ENCODE data around the gene ACACB. TPM values are rescaled to one million over a fixed set of nuclear protein-coding genes. Genes with fewer than 3 reads are reported as not detected.

Gene ACACB
- polyA plus RNA-seq, 2 of the 4 experiments (the other 2 are of a cell fraction), result 6.8 to 7.6 TPM

DNA sequence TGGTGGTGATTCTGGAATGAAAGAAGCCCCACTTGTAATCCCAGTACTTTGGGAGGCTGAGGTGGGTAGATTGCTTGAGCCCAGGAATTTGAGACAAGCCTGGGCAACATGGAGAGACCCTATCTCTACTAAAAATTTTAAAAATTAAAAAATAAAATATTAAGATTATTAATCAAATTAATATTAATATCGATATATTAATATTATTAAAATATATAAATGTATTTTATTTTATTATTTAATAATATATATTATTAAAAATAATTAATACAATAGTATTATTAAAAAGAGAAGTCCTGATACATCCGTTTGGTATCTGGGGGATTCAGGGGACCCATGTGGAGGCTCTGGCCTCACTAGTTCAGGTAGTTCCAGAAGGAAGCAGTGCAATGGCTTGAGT, 124.0 kb downstream of the ACACB start:
- DNase-seq (ENCODE audit: low read depth in 1 of 2, low spot score in 1 of 2) (no peak), ATAC-seq (no peak), FAIRE-seq (no peak)
- WGBS (ENCODE audit: missing lambda C conversion rate), result 86% methylated on average over 2 of the region's 2 CpGs
- H3K4me1 ChIP-seq, result no peaks in the 10 kb centered on the region
- no peaks in the 10 kb centered on the region for H3K9me3 ChIP-seq
- H3K4me3 ChIP-seq, result no peak overlapping the region
- ChIA-PET POLR2A (no interaction called here), CTCF (interaction anchor here (0.6 kb wide), 1 partner anchor 628 kb away, joined by 6 read pairs; no protein-coding TSS in a partner anchor)
- TF ChIP-seq SREBF2 (IDR thresholded peaks at IDR 0.05) (no peak), CBX8 (IDR thresholded peaks at IDR 0.05) (no peak), CHD2 (IDR thresholded peaks at IDR 0.05; ENCODE audit: low read length, partially characterized antibody) (no peak), MYC (IDR thresholded peaks at IDR 0.05; ENCODE audit: borderline replicate concordance, low read length) (no peak), KDM5A (IDR thresholded peaks at IDR 0.05) (no peak), HDAC2 (IDR thresholded peaks at IDR 0.05) (no peak), CHD4 (IDR thresholded peaks at IDR 0.05; ENCODE audit: borderline replicate concordance) (no peak)
- TF ChIP-seq, protein P1, sequence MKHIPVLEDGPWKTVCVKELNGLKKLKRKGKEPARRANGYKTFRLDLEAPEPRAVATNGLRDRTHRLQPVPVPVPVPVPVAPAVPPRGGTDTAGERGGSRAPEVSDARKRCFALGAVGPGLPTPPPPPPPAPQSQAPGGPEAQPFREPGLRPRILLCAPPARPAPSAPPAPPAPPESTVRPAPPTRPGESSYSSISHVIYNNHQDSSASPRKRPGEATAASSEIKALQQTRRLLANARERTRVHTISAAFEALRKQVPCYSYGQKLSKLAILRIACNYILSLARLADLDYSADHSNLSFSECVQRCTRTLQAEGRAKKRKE (CRISPR knock-in tag; IDR thresholded peaks at IDR 0.05; ENCODE audit: low read depth), result no peak
- TF ChIP-seq, protein P2, sequence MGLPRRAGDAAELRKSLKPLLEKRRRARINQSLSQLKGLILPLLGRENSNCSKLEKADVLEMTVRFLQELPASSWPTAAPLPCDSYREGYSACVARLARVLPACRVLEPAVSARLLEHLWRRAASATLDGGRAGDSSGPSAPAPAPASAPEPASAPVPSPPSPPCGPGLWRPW (IDR thresholded peaks at IDR 0.05), result no peak
- TF ChIP-seq, protein P3, sequence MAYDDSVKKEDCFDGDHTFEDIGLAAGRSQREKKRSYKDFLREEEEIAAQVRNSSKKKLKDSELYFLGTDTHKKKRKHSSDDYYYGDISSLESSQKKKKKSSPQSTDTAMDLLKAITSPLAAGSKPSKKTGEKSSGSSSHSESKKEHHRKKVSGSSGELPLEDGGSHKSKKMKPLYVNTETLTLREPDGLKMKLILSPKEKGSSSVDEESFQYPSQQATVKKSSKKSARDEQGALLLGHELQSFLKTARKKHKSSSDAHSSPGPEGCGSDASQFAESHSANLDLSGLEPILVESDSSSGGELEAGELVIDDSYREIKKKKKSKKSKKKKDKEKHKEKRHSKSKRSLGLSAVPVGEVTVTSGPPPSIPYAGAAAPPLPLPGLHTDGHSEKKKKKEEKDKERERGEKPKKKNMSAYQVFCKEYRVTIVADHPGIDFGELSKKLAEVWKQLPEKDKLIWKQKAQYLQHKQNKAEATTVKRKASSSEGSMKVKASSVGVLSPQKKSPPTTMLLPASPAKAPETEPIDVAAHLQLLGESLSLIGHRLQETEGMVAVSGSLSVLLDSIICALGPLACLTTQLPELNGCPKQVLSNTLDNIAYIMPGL (CRISPR knock-in tag; IDR thresholded peaks at IDR 0.05; ENCODE audit: borderline replicate concordance), result no peak
- H3K4me2 ChIP-seq, result no peak overlapping the region
- H3K27ac ChIP-seq, result no peak overlapping the region

DNA sequence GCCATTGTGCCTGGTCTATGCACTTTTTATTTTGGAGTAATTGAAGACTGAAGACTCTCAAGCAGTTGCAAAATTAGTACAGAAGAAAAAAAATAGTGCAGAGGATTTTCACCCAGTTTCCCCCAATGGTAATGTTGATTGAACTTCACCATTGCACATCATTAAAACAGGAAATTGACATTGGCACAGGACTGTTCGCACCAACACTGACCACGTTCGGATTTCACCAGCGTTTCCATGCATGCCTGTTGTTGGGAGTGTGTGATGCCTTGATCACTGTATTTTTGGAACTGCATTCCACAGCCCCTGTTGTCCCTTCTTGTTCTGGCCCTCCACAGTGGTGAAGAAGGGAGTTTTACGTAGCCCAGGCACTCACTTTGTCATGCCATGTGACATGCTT, 125.5 kb downstream of the ACACB start:
- Histone ChIP-seq H3K4me2 (no peak overlapping the region), H3K9me3 (no peaks in the 10 kb centered on the region), H3K4me1 (no peaks in the 10 kb centered on the region), H3K4me3 (no peak overlapping the region), H3K27ac (no peak overlapping the region)
- ChIA-PET POLR2A (no interaction called here), CTCF (no interaction called here)
- ATAC-seq, result no peak
- no peak for FAIRE-seq
- TF ChIP-seq JUNB (IDR thresholded peaks at IDR 0.05), result no peak
- no peak for TF ChIP-seq MAFK (IDR thresholded peaks at IDR 0.05; ENCODE audit: partially characterized antibody)
- no peak for TF ChIP-seq HOXA7 (CRISPR knock-in tag; IDR thresholded peaks at IDR 0.05)
- TF ChIP-seq, protein P4, sequence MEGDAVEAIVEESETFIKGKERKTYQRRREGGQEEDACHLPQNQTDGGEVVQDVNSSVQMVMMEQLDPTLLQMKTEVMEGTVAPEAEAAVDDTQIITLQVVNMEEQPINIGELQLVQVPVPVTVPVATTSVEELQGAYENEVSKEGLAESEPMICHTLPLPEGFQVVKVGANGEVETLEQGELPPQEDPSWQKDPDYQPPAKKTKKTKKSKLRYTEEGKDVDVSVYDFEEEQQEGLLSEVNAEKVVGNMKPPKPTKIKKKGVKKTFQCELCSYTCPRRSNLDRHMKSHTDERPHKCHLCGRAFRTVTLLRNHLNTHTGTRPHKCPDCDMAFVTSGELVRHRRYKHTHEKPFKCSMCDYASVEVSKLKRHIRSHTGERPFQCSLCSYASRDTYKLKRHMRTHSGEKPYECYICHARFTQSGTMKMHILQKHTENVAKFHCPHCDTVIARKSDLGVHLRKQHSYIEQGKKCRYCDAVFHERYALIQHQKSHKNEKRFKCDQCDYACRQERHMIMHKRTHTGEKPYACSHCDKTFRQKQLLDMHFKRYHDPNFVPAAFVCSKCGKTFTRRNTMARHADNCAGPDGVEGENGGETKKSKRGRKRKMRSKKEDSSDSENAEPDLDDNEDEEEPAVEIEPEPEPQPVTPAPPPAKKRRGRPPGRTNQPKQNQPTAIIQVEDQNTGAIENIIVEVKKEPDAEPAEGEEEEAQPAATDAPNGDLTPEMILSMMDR (IDR thresholded peaks at IDR 0.05), result no peak
- no peak for TF ChIP-seq EHF (CRISPR knock-in tag; IDR thresholded peaks at IDR 0.05)
- TF ChIP-seq KDM1A (IDR thresholded peaks at IDR 0.05; ENCODE audit: low read depth), result no peak
- TF ChIP-seq ZSCAN20 (CRISPR knock-in tag; IDR thresholded peaks at IDR 0.05), result no peak
- no peak for TF ChIP-seq FOSL2 (IDR thresholded peaks at IDR 0.05)
- no peak for TF ChIP-seq FOSL2 (CRISPR knock-in tag; IDR thresholded peaks at IDR 0.05)
- no peak for TF ChIP-seq CEBPB (IDR thresholded peaks at IDR 0.05)
- TF ChIP-seq, protein P5, sequence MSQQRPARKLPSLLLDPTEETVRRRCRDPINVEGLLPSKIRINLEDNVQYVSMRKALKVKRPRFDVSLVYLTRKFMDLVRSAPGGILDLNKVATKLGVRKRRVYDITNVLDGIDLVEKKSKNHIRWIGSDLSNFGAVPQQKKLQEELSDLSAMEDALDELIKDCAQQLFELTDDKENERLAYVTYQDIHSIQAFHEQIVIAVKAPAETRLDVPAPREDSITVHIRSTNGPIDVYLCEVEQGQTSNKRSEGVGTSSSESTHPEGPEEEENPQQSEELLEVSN (IDR thresholded peaks at IDR 0.05; ENCODE audit: borderline replicate concordance, low read depth), result no peak
- TF ChIP-seq PHF8 (IDR thresholded peaks at IDR 0.05; ENCODE audit: borderline replicate concordance, low read depth), result no peak
- TF ChIP-seq HEYL (CRISPR knock-in tag; IDR thresholded peaks at IDR 0.05), result no peak
- TF ChIP-seq SREBF2 (IDR thresholded peaks at IDR 0.05), result no peak
- TF ChIP-seq, protein P6, sequence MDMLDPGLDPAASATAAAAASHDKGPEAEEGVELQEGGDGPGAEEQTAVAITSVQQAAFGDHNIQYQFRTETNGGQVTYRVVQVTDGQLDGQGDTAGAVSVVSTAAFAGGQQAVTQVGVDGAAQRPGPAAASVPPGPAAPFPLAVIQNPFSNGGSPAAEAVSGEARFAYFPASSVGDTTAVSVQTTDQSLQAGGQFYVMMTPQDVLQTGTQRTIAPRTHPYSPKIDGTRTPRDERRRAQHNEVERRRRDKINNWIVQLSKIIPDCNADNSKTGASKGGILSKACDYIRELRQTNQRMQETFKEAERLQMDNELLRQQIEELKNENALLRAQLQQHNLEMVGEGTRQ (IDR thresholded peaks at IDR 0.05), result no peak
- no peak for DNase-seq (ENCODE audit: low read depth in 1 of 2, low spot score in 1 of 2)
- 90% methylated on average over 5 of the region's 5 CpGs for WGBS (ENCODE audit: missing lambda C conversion rate)
